GM13976 (cell line): ENCODE measurements around the gene CALHM5.

Experiments
- DNase-seq: peaks from one replicate; pipeline ENCODE4 v3.0.0; 2012; ENCODE audit warnings: low spot score
- in situ Hi-C: fragments of 300-500 bp; cut with MboI; formaldehyde crosslinking; loops from one replicate; pipeline ENCODE4 v1.12.0; 2022; ENCODE audit warnings: low sequenced_read_pairs, mixed read lengths, inconsistent platforms; ENCODE audit not compliant: unreplicated experiment
- TF ChIP-seq, protein P1 (sequence below): IDR thresholded peaks from 2 replicates; pipeline ENCODE4 v1.5.1; 2012; ENCODE audit warnings: borderline replicate concordance, mild to moderate bottlenecking; ENCODE audit not compliant: insufficient read depth; ENCODE audit errors: extremely low read depth, missing control alignments, control extremely low read depth

The CALHM5 gene

DNA sequence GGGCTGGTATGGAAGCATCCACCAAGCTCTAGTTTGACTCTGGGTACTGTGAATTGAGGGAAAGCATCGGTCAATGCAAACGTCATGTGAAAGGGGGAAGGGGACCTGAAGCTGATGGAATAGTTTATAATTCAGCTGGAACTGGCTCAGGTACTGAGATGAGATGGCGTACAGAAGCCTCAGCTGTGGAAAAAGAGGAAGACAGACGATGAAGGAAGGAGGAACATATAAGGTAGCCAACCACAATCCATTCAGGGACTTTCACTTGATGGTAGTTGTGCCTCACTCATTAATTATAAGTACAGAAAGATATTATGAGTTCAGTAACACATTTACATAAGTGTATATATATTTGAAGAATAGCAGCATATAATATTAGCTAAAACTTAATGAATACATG is 2.7 kb downstream of the CALHM5 start:
- TF ChIP-seq, protein P1, sequence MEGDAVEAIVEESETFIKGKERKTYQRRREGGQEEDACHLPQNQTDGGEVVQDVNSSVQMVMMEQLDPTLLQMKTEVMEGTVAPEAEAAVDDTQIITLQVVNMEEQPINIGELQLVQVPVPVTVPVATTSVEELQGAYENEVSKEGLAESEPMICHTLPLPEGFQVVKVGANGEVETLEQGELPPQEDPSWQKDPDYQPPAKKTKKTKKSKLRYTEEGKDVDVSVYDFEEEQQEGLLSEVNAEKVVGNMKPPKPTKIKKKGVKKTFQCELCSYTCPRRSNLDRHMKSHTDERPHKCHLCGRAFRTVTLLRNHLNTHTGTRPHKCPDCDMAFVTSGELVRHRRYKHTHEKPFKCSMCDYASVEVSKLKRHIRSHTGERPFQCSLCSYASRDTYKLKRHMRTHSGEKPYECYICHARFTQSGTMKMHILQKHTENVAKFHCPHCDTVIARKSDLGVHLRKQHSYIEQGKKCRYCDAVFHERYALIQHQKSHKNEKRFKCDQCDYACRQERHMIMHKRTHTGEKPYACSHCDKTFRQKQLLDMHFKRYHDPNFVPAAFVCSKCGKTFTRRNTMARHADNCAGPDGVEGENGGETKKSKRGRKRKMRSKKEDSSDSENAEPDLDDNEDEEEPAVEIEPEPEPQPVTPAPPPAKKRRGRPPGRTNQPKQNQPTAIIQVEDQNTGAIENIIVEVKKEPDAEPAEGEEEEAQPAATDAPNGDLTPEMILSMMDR, result no peak
- no peak for DNase-seq
- in situ Hi-C loops, result no loop called here

DNA sequence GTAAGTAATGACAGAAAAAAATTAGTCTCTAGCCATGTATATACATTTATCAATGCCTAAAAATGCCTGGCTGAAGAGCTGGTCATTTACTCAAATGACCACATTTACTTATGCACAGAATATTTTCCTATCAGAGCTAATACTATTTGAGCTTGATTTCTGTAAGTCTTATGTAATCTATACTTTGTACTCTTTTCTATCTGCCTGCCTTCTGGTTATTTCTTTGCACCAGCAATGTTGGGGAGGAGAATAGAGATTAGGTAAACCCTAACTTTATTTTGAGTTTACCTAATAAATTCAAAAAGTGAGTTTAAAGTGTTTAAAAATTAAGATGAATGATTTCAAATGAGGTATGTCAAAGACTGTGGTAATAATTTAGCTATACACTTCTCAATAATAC is 3.7 kb downstream of the CALHM5 start:
- TF ChIP-seq, protein P1, result no peak
- in situ Hi-C loops, result no loop called here
- DNase-seq, result no peak

DNA sequence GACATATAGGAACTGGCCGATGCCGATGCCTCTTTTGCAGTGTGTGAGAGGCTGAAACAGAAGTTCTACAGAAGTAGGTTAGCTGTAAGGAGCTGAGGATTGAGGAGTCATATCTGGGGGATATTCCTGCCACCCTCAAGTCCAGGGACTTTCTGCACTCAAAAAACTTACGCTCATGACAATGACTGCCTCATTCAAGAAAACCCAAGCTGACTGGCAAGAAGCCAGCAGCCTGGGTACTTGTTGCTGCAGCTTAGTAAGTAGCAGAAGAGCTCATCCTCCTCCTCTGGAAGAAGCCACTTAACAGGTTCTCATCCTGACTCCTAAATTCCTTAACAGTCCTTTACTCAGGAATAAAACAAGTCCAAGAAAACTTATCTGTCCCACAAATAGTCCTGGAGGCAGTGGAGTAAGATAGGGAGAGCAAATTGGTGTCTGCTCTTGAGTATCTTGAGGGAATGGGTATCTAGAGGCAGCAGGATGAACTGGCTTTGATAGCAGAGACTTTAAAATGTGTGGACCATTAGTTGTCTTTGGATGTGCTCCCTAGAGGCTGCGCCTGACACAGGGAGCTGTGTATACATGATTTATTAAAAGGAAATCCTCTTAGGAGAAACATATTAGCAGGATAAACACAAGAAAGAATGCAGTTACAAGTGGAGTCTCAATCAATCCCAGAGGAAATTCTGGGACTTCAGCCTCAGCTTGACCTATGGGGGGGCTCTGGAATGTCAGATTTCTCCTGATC is 7.4 kb downstream of the CALHM5 start:
- TF ChIP-seq, protein P1, result no peak
- no peak for DNase-seq
- in situ Hi-C loops, result no loop called here

DNA sequence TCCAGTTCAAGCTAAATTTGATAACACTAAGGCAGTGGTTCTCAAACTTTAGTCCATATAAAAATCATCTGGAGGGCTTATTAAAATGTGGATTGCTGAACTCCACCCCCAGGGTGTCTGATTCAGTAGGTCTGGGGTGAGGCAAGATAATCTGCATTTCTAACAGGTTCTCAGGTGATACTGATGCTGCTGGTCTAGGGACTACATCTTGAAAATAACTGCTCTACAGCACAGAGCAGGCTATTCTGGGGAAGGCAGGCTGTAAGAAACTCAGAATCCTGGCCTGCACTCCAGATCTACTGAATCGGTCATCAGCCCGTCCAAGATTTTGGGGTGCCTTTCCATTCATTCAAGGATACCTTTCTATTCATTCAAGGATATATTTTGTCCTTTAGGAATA is 11.5 kb downstream of the CALHM5 start:
- no peak for DNase-seq
- TF ChIP-seq, protein P1, result no peak
- in situ Hi-C loops, result no loop called here

DNA sequence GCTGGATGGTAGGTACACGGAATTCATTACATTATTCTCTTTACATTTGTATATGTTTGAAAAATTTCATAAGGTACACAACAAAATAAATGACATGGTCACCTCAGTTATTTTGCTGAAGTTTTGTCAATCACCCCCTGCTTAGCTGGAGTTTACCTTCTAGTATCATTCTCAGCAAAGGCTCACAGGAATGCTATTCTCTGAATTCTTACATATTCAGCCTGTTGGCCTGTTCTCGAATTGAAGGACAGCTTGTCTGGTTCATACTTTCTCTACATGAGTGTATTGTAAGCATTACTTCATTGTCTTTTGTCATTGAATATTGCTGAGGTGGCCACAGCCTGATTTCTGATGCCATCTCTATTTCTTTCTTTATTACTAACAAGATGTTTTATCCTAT is 12.8 kb downstream of the CALHM5 start:
- DNase-seq, result no peak
- TF ChIP-seq, protein P1, result no peak
- in situ Hi-C loops, result no loop called here

DNA sequence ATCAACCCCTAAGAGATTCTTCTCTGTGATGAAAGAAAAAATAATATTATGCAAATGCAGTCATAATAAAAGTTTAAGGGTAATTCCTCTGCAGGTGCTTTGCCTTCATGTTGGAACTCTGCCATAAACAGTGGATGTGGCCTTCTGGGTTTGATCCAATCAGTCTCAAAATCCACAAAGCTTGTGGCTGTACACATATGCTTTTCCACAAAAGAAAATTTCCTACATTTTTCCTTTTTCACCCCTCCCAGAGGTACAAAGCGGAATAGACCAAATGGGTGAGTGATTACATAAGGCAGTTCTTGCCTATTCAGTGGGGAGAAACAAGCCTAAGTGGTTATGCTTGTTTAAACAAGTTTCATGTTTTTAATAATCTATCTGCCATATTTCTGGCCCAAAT is 16.7 kb downstream of the CALHM5 start:
- in situ Hi-C loops, result no loop called here
- TF ChIP-seq, protein P1, result no peak
- no peak for DNase-seq
